K562 (cell line): ENCODE results near the gene MEAF6. TPM values are rescaled to one million over a fixed set of nuclear protein-coding genes. Genes with fewer than 3 reads are reported as not detected.

Source experiments
- ASH1L ChIP-seq: fragments of 450-650 bp; IDR thresholded peaks from 2 replicates; pipeline ENCODE4 v1.6.1; 2018; ENCODE audit warnings: borderline replicate concordance, mild to moderate bottlenecking, low read depth; ENCODE audit not compliant: partially characterized antibody
- CGGBP1 ChIP-seq: fragments of 250-450 bp; sonication (Bioruptor Pico); IDR thresholded peaks from 2 replicates; pipeline ENCODE4 v1.9.0; 2021; ENCODE audit warnings: mild to moderate bottlenecking
- HMG20B ChIP-seq: fragments of 250-450 bp; sonication (Bioruptor Pico); IDR thresholded peaks from 2 replicates; pipeline ENCODE4 v1.5.0; 2021; ENCODE audit warnings: mild to moderate bottlenecking
- HSF4 ChIP-seq: fragments of 250-450 bp; sonication (Bioruptor Pico); IDR thresholded peaks from 2 replicates; pipeline ENCODE4 v2.1.2; 2022; ENCODE audit warnings: mild to moderate bottlenecking, moderate library complexity, borderline replicate concordance
- KDM4B ChIP-seq, 2 experiments: fragments of 450-650 bp in 1 of 2; sonication (generic) in 1 of 2; IDR thresholded peaks; 2 replicates each; pipeline ENCODE4 v1.6.1; 2016 to 2017; ENCODE audit warnings: borderline replicate concordance in 2 of 2, antibody characterized with exemption in 1 of 2, low read depth in 1 of 2, mild to moderate bottlenecking in 1 of 2
- MAFG ChIP-seq: fragments of 450-650 bp; conservative IDR thresholded peaks from 2 replicates; pipeline ENCODE4 v1.6.1; 2016; ENCODE audit warnings: missing genetic modification characterization, missing compliant biosample characterization
- MCM2 ChIP-seq: fragments of 450-650 bp; IDR thresholded peaks from 2 replicates; pipeline ENCODE4 v1.6.1; 2017; ENCODE audit warnings: low read depth, mild to moderate bottlenecking
- MYNN ChIP-seq, 2 experiments: sonication (generic); formaldehyde crosslinking in 1 of 2; IDR thresholded peaks; 2 replicates each; pipeline versions ENCODE4 v1.5.0 to v1.6.1; 2016 to 2020; ENCODE audit warnings: antibody characterized with exemption in 1 of 2, missing genetic modification reagents in 1 of 2
- OTX1 ChIP-seq: fragments of 450-650 bp; formaldehyde crosslinking; IDR thresholded peaks from 2 replicates; pipeline ENCODE4 v1.4.0; 2022; ENCODE audit warnings: mild to moderate bottlenecking
- RFX5 ChIP-seq: IDR thresholded peaks from 2 replicates; pipeline ENCODE4 v1.6.1; 2011; ENCODE audit warnings: low read depth, mild to moderate bottlenecking, improper control_type of control experiment, low read length
- THRAP3 ChIP-seq: fragments of 450-650 bp; IDR thresholded peaks from 2 replicates; pipeline ENCODE4 v1.6.1; 2016; ENCODE audit warnings: mild to moderate bottlenecking, inconsistent platforms, borderline replicate concordance
- THRB ChIP-seq: fragments of 450-650 bp; formaldehyde crosslinking; conservative IDR thresholded peaks from 2 replicates; pipeline ENCODE4 v1.4.0; 2022; ENCODE audit warnings: mild to moderate bottlenecking, missing genetic modification characterization
- WHSC1 ChIP-seq: IDR thresholded peaks from one replicate; pipeline ENCODE4 v1.6.1; 2012; ENCODE audit warnings: low read length, control low read depth, inconsistent platforms
- ZHX1 ChIP-seq: fragments of 150-350 bp; conservative IDR thresholded peaks from 2 replicates; pipeline ENCODE4 v1.6.1; 2014; ENCODE audit warnings: low read length
- ZNF311 ChIP-seq: fragments of 250-450 bp; sonication (Bioruptor Pico); IDR thresholded peaks from 2 replicates; pipeline ENCODE4 v1.4.0; 2020; ENCODE audit warnings: mild to moderate bottlenecking, moderate library complexity
- polyA plus RNA-seq, 8 experiments: library from polyadenylated mRNA; depleted of rRNA in 4 of 8; stranded (reverse) in 5 of 8; unstranded in 3 of 8; fragments of >200 nt; fragmentation: Nextera tagmentation in 2 of 8; fragmentation: Illumina TruSeq in 1 of 8; extraction: Ambion mirVana in 2 of 8; extraction: Trizol in 1 of 8; gene quantifications; 2 replicates each; pipeline versions ENCODE4 v1.2.1 to v1.2.3, GENCODE V29; 2011 to 2014; ENCODE audit warnings: inconsistent platforms in 1 of 8, missing spikeins in 1 of 8
- total RNA-seq, 7 experiments: library from RNA; depleted of rRNA in 6 of 7; stranded (reverse); fragments of >200 nt in 6 of 7; fragmentation: Illumina TruSeq in 2 of 7; extraction: Trizol in 2 of 7; gene quantifications; 2 replicates each; pipeline versions ENCODE4 v1.2.1 to v1.2.3, GENCODE V29; 2011 to 2021; ENCODE audit warnings: low replicate concordance in 1 of 7
- TF ChIP-seq, protein P1 (sequence below): sonication (generic); formaldehyde crosslinking; IDR thresholded peaks from 2 replicates; pipeline ENCODE4 v1.8.1; 2022; ENCODE audit warnings: missing genetic modification reagents
- TF ChIP-seq, protein P2 (sequence below): sonication (generic); formaldehyde crosslinking; IDR thresholded peaks from 2 replicates; pipeline ENCODE4 v1.9.0; 2022; ENCODE audit warnings: mild to moderate bottlenecking, missing genetic modification reagents
- TF ChIP-seq, protein P3 (sequence below): fragments of 250-450 bp; sonication (Bioruptor Pico); IDR thresholded peaks from 2 replicates; pipeline ENCODE4 v1.8.0; 2021; ENCODE audit warnings: moderate library complexity, mild to moderate bottlenecking, inconsistent platforms

MEAF6 gene
- total and polyA plus RNA-seq, 9 of the 15 experiments (the other 6 are each of a cell fraction or from before 2014, with no cell fraction given), result 55.0 to 151 (median 92.3) TPM

GRCh38 chr1:37479255-37480124 lies 35.1 kb downstream of the MEAF6 start (continued):
- TF ChIP-seq THRB (CRISPR knock-in tag) (no peak; the same call in 1 of the 2 replicates), MAFG (no peak), WHSC1 (no peak), HSF4 (CRISPR knock-in tag) (no peak), KDM4B (IDR thresholded peaks at IDR 0.05; ENCODE audit: borderline replicate concordance in 2 of 2, low read depth in 1 of 2) (no peak; a peak in 1 of 4 replicates), THRAP3 (no peak), MCM2 (no peak), HMG20B (CRISPR knock-in tag) (no peak), ZHX1 (no peak), RFX5 (no peak), OTX1 (CRISPR knock-in tag) (no peak), ASH1L (no peak), ZNF311 (CRISPR knock-in tag) (no peak), MYNN (IDR thresholded peaks at IDR 0.05) (peak; percentile 17; the same call in 1 of the 2 replicates), MYNN (CRISPR knock-in tag; IDR thresholded peaks at IDR 0.05) (no peak), CGGBP1 (CRISPR knock-in tag) (no peak)
- TF ChIP-seq, protein P1, sequence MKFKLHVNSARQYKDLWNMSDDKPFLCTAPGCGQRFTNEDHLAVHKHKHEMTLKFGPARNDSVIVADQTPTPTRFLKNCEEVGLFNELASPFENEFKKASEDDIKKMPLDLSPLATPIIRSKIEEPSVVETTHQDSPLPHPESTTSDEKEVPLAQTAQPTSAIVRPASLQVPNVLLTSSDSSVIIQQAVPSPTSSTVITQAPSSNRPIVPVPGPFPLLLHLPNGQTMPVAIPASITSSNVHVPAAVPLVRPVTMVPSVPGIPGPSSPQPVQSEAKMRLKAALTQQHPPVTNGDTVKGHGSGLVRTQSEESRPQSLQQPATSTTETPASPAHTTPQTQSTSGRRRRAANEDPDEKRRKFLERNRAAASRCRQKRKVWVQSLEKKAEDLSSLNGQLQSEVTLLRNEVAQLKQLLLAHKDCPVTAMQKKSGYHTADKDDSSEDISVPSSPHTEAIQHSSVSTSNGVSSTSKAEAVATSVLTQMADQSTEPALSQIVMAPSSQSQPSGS, result no peak
- TF ChIP-seq, protein P2, sequence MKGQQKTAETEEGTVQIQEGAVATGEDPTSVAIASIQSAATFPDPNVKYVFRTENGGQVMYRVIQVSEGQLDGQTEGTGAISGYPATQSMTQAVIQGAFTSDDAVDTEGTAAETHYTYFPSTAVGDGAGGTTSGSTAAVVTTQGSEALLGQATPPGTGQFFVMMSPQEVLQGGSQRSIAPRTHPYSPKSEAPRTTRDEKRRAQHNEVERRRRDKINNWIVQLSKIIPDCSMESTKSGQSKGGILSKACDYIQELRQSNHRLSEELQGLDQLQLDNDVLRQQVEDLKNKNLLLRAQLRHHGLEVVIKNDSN, result no peak
- TF ChIP-seq, protein P3, sequence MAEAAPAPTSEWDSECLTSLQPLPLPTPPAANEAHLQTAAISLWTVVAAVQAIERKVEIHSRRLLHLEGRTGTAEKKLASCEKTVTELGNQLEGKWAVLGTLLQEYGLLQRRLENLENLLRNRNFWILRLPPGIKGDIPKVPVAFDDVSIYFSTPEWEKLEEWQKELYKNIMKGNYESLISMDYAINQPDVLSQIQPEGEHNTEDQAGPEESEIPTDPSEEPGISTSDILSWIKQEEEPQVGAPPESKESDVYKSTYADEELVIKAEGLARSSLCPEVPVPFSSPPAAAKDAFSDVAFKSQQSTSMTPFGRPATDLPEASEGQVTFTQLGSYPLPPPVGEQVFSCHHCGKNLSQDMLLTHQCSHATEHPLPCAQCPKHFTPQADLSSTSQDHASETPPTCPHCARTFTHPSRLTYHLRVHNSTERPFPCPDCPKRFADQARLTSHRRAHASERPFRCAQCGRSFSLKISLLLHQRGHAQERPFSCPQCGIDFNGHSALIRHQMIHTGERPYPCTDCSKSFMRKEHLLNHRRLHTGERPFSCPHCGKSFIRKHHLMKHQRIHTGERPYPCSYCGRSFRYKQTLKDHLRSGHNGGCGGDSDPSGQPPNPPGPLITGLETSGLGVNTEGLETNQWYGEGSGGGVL (CRISPR knock-in tag), result no peak
